Upper lobe of right lung (tissue), 1 donor: ENCODE results near the gene MIX23. TPM values are rescaled to one million over a fixed set of nuclear protein-coding genes. Genes with fewer than 3 reads are reported as not detected.
"Not testable (repeated sequence)": the region's sequence is repeated elsewhere in the genome, so short reads cannot be mapped to it uniquely, and the experiment has no call there.

Experiments used
- ATAC-seq: fragments of 200-7000 bp; cut with Tn5 transposase; one replicate; pipeline ENCODE4 v1.9.1; 2020; ENCODE audit warnings: mild to moderate bottlenecking, moderate library complexity
- DNase-seq: peaks from one replicate; pipeline ENCODE4 v3.0.0-alpha.2; 2020
- H3K27ac ChIP-seq: fragments of 200-600 bp; one replicate; pipeline ENCODE4 v1.8.0; 2022
- H3K27me3 ChIP-seq: fragments of 200-600 bp; one replicate; pipeline ENCODE4 v1.8.0; 2022; ENCODE audit warnings: mild to moderate bottlenecking
- H3K36me3 ChIP-seq: fragments of 200-600 bp; one replicate; pipeline ENCODE4 v1.8.0; 2022
- H3K4me1 ChIP-seq: fragments of 200-600 bp; one replicate; pipeline ENCODE4 v1.8.0; 2022
- H3K4me3 ChIP-seq: fragments of 200-600 bp; one replicate; pipeline ENCODE4 v1.8.0; 2022; ENCODE audit warnings: mild to moderate bottlenecking
- H3K9me3 ChIP-seq: fragments of 200-600 bp; one replicate; pipeline ENCODE4 v1.8.0; 2022
- intact Hi-C: fragments of 100-400 bp; cut with DNase I; formaldehyde crosslinking; loops from one replicate; pipeline ENCODE4 v1.11.0; 2022
- total RNA-seq: library from RNA; stranded (reverse); fragmentation: NEBNext Ultra II Directional; extraction: Animal tissue kit (Norgen Biotek cat#: 25700); gene quantifications from one replicate; pipeline ENCODE4 v1.2.1, GENCODE V29; 2021
- TF ChIP-seq, protein P1 (sequence below): fragments of 200-600 bp; IDR thresholded peaks from one replicate; pipeline ENCODE4 v1.8.0; 2022; ENCODE audit warnings: antibody characterized with exemption
- donor health status: DM: no; HTN: yes; CAD: no; lungs with severe emphysema.

The MIX23 gene
- total RNA-seq, 1 donor from 2014 or later: 20.9 TPM

DNA sequence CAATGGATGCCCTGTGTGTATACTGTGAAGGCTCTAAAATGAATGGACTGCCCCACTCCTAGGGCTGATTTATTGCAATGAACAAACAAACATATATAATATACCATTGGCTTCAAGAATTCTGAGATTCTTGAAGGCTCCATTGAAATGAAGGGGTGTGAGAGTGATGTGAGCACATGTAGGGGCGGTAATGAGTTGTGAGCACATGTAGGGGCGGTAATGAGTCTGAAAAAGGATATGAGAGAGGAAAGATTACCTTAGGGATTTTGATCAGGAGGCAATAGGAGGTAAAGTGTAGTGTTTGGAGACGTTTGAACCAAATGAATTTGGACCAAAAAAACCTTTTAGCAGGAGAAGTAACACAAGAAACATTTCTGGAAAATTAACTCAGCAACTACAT, 4.7 kb upstream of the MIX23 start:
- intact Hi-C loops: no loop called here
- Histone ChIP-seq H3K9me3 (no peaks in the 10 kb centered on the region), H3K27ac (no peak overlapping the region), H3K27me3 (no peaks in the 10 kb centered on the region), H3K4me1 (peaks cover 13% of the 10 kb centered on the region), H3K4me3 (no peak overlapping the region), H3K36me3 (no peaks in the 10 kb centered on the region)
- no peak for ATAC-seq
- TF ChIP-seq, protein P1, sequence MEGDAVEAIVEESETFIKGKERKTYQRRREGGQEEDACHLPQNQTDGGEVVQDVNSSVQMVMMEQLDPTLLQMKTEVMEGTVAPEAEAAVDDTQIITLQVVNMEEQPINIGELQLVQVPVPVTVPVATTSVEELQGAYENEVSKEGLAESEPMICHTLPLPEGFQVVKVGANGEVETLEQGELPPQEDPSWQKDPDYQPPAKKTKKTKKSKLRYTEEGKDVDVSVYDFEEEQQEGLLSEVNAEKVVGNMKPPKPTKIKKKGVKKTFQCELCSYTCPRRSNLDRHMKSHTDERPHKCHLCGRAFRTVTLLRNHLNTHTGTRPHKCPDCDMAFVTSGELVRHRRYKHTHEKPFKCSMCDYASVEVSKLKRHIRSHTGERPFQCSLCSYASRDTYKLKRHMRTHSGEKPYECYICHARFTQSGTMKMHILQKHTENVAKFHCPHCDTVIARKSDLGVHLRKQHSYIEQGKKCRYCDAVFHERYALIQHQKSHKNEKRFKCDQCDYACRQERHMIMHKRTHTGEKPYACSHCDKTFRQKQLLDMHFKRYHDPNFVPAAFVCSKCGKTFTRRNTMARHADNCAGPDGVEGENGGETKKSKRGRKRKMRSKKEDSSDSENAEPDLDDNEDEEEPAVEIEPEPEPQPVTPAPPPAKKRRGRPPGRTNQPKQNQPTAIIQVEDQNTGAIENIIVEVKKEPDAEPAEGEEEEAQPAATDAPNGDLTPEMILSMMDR: no peak
- DNase-seq: no peak

GRCh38 chr3:122383771-122384697, 1.0 kb upstream of the MIX23 start, which contains the start of gene FAM162A:
Gene FAM162A (plus strand): TSS chr3:122384182. CDS start chr3:122384266, 84 bp downstream.
- TF ChIP-seq, protein P1: peak; percentile 67
- no peaks in the 10 kb centered on the region for H3K9me3 ChIP-seq
- DNase-seq: peak; percentile 98
- peak within 1 kb of the TSS; percentile 73 for H3K4me3 ChIP-seq
- intact Hi-C loops: no loop called here
- ATAC-seq: peak; percentile 98
- no peaks in the 10 kb centered on the region for H3K27me3 ChIP-seq
- H3K27ac ChIP-seq: peak within 1 kb of the TSS; percentile 92
- H3K4me1 ChIP-seq: peaks cover 20% of the 10 kb centered on the region
- no peaks in the 10 kb centered on the region for H3K36me3 ChIP-seq

- ATAC-seq: no peak
- H3K36me3 ChIP-seq: no peaks in the 10 kb centered on the region
- intact Hi-C loops: no loop called here
- no peak for DNase-seq
- TF ChIP-seq, protein P1: no peak
- peaks cover 7% of the 10 kb centered on the region for H3K4me1 ChIP-seq
- H3K27ac ChIP-seq: no peak overlapping the region
- no peaks in the 10 kb centered on the region for H3K27me3 ChIP-seq
- no peaks in the 10 kb centered on the region for H3K9me3 ChIP-seq
- H3K4me3 ChIP-seq: no peak overlapping the region
Observed at GRCh38 chr3:122377975-122378374, 5.1 kb downstream of the MIX23 start.

DNA sequence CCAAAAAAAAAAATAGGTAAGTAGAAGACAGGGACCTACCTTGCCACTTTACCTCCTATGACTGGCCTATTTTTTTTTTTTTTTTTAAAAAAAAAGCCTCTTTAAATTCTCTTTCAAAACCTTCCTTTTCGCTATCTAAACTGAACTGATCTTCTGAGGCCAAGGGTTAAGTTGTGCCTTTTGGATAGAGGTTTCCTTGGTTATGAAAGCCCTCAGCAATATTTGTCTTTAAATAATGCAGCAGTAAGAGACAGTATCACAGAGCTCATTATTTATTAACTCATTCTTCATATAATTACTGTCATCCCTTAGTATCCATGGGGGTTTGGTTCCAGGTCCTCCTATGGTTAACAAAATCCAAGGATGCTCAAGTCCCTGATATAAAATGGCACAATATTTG, 9.0 kb downstream of the MIX23 start:
- TF ChIP-seq, protein P1: no peak
- intact Hi-C loops: no loop called here

GRCh38 chr3:122366379-122366749, 16.7 kb downstream of the MIX23 start:
- H3K4me1 ChIP-seq: no peaks in the 10 kb centered on the region
- peaks cover 47% of the 10 kb centered on the region for H3K36me3 ChIP-seq
- no peak overlapping the region for H3K4me3 ChIP-seq
- H3K27me3 ChIP-seq: no peaks in the 10 kb centered on the region
- TF ChIP-seq, protein P1: no peak
- H3K27ac ChIP-seq: no peak overlapping the region
- H3K9me3 ChIP-seq: no peaks in the 10 kb centered on the region
- intact Hi-C loops: no loop called here
- DNase-seq (no peak), ATAC-seq (no peak)

More for the DNA sequence above, 9.0 kb downstream of the MIX23 start:
- Histone ChIP-seq H3K4me1 (no peaks in the 10 kb centered on the region), H3K9me3 (no peaks in the 10 kb centered on the region), H3K36me3 (no peaks in the 10 kb centered on the region), H3K27ac (no peak overlapping the region), H3K27me3 (no peaks in the 10 kb centered on the region), H3K4me3 (no peak overlapping the region)
- no peak for ATAC-seq
- no peak for DNase-seq

GRCh38 chr3:122365582-122366378, 17.3 kb downstream of the MIX23 start:
- DNase-seq, H3K4me3 ChIP-seq, H3K27me3 ChIP-seq, H3K9me3 ChIP-seq, H3K27ac ChIP-seq, H3K4me1 ChIP-seq, intact Hi-C loops: not testable (repeated sequence)
- peak; percentile 84 for ATAC-seq
- H3K36me3 ChIP-seq: peaks cover 53% of the 10 kb centered on the region
